ENCODE results near the gene CCDC106.
A peak's percentile ranks its signal among the peaks of the same experiment; 100 is the strongest.

CCDC106 gene

DNA sequence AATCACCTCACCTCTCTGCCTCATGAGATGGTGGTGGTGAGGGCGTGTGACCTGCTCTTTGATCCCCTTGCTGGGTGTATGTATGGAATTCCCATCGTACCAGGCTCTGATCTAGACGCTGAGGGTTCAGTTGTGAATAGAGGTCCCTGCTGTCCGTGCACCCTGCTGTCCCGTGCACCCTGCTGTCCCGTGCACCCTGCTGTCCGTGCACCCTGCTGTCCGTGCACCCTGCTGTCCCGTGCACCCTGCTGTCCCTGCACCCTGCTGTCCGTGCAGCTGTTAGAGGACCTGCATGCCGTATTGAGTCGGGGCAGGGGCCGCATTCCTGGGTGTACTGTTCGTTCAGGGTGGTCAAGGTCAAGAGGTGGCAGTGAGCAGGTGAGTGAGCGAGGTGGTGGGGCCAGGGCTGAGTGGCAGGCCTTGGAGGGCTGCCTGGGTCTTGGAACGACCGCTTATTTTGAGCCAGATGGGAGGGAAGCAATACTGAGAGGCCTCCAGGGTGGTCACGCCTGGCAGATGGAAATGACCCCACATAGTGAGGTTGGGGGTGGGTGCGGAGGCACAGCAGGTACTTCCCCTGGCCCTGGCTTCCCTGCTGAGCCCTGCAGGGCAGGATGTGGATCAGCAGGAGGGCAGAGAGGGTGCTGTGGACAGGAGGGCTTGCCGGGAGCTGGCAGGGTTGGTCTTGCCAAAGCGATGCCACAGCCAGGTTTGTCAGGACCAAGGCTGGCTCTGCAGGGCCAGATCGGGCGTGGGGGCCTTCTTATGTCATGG, 22.5 kb downstream of the CCDC106 start:
- DNase-seq, result no peak

DNA sequence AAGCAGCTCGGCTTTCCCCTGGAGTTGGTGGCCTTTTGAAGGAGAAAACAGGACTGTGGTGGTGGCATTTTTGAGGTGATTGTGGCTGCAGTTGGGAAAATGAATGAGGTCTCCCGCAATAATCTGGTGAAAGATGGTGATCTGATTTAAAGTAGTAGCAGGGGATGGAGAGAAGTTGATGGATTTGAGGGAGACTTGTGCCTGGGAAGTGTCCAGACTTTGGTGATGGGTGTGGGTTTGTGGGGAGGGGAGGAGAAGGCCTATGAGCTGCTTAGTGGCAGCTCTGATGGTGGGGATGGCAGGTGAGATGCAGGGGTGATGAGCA, 23.0 kb downstream of the CCDC106 start:
- DNase-seq, result no peak

DNA sequence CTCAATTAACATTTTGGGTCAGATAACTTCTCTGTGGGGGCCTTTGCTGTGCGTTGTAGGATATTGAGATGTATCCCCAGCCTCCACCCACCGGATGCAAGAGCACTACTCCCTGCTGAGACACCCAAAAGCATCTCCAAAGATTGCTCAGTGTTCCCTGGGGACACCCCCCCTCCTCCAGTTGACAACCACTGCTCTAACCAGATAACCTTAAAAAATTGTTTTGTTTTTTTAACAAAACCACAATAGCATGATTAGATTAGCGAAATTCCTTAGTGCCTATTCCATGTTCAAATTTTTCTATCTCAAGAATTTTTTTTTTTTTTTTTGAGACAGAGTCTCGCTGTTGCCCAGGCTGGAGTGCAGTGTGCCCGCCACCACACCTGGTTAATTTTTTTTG, 24.4 kb downstream of the CCDC106 start:
- no peak for DNase-seq

DNA sequence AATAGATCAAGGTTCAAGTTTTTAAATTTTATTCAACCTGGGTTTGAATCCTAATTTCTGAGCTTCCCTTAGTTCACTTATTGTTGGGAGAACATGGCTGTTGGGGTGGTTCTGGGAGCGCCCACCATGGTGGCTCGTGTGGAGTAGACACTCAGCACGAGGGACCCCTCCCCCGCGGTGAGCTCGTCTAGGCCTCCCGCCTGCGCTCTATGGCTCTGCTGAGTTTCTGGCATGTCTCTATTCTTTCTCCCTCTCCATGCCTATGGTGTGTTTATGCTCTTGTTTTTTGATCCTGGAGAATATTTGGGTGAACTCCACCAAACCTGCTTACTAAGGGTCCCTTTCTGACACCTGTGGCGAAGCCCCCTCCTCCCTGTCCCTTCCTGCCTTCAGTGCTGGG, 25.5 kb downstream of the CCDC106 start:
- no peak for DNase-seq

DNA sequence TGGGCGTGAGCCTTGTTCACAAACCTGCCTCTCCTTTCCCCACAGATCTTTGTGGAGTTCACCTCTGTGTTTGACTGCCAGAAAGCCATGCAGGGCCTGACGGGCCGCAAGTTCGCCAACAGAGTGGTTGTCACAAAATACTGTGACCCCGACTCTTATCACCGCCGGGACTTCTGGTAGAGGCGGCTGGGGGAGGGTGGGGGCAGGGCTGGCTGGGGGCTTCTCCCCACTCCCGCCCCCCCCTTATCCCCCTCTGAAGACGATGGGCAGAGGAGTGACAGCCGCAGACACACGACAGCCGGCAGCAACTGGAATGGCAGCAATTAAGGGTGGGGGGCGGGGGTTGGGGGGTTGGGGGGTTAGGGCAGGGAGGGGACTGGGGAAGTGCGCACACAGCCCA, 25.9 kb downstream of the CCDC106 start:
- no peak for DNase-seq

DNA sequence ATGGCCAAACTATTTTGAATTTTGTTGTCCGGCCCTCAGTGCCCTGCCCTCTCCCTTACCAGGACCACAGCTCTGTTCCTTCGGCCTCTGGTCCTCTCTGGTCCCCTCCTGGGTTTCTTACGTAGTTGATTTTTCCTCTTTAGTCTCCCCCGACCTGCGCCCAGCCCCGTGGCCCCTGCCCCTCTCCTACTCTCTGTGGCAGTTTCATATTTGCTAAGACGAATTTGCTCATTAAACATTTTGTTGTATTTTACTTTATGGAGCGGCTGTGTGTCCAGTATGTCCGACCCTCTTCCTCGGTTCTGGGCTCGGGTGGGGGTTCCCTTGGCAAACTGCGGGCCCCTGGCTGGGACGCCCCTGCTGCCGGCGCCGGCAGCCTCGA, 26.4 kb downstream of the CCDC106 start:
- DNase-seq, result no peak

DNA sequence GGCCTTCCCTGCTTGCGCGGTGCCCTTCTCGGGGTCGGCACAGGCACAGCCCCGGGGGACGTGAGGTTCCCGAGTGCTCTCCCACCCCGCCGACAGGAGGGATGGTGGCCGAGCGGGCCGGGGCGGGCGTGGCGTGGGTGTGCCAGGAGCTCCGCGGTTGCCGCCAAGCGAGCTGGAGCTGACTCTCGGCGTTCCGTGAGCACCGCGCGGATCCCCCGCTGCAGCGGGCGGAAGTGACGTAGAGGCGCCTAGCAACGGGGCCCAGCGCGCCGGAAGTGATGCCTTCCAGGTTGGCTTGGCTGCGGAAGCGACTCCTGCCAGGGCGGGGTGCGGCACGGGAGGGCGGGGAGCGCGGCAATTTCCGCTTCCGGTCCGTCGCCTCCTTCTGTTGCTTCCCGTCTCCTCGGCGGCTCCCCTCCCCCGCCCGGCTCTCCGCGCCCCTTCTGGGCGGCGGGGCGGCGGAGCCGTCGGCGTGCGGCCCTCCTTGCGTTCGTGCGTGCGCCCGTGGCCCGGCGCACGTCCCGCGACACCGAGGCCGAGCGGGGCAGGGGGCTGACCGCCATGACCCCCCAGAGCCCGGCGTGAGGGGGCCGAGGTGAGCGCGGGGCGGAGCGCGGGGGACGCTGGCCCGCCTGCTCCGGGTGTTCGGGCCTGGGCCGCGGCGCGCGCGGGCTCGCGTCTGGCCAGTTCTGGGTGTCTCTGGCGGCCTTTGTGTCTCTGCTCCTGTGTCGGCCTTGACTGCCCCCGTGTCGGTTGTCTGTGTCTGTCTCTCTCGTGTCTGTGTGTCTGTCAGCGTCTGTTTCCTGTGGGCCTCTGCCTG, 27.0 kb downstream of the CCDC106 start, which contains the start of gene EPN1:
Gene EPN1 (plus strand): TSS at position 386 of the 820 bp plus-strand sequence. CDS start 3,402 bp downstream, outside the sequence.
- peak; percentile 96 for DNase-seq

DNA sequence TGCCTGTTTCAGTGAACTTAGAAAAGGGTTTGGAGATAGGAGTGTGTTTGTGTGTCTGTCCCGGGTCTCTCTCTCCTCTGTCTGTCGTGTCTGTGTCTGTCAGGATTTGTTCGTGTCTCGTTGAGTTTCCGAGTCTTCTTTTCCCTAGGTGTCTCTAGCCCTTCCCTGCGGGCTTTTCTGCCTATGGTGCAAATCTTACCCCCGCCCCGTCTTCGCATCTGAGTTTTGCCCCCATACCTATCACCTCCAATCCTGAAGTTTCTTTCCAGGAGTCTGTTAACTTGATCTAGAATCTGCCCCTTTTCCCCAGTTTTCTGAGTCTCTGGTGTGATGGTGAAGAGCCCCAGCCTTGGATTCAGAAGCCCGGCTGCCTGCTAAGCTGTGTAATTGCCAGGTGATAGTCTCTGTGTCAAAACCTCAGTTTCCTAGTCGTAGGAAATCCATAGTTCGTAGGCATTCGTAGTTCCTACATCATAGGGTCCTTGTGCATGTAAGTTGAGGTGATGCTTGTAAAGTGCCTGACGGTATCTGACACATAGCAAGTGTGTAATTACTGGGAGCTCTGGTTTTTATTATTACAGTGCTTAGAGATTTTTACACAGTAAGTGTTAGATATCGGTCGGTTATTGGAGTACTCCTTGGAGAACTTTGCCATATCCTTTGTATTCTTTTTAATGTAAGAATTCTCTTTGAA, 27.8 kb downstream of the CCDC106 start:
- DNase-seq, result no peak

DNA sequence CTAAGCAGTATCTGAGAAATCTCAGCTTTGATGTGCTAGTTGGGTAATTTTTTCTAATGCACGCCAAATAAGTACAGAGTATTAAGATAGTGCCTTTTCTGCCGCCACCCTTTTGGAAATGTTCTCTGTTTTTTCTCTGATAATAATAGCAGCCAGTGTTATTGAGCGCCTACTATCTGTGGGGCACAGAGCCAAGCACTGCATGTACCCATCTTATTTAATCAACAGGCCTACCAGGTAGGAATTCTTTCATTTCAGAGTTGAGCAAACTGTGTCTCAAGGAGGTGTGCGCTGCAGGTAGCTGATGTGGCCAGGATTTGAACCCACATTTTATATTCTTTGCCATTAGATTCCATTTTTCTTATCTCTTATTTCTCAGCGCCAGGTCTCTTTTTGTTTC, 28.4 kb downstream of the CCDC106 start:
- no peak for DNase-seq

DNA sequence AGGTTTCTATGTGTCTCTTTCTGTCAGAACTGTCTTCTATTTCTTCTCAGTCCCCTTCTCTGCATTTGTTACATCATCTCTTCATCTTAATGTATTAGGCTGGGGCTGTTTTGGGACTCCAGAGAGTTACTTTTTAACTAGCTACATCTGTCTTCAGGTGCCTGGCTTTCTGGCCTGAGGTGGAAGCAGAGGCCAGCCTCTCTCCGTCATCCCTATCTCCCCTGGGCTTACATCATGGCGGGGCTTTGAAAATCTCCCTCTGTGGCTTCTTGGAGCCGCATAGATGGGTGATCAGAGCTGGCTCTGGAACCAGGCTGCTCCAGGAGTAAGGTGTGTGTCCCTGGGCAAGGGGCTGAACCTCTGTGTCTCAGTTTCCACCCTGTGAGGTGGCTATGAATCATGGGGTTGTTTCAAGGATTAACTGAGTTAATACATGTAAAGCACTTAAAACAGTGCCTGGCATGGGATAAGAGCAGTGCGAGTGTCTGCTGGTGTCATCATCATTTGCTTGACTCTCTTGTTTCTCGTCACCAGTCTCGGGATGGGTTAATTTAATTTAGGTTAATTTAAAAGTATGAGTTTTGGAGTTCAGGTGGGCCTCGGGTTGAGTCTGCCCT, 29.0 kb downstream of the CCDC106 start:
- DNase-seq, result no peak

DNA sequence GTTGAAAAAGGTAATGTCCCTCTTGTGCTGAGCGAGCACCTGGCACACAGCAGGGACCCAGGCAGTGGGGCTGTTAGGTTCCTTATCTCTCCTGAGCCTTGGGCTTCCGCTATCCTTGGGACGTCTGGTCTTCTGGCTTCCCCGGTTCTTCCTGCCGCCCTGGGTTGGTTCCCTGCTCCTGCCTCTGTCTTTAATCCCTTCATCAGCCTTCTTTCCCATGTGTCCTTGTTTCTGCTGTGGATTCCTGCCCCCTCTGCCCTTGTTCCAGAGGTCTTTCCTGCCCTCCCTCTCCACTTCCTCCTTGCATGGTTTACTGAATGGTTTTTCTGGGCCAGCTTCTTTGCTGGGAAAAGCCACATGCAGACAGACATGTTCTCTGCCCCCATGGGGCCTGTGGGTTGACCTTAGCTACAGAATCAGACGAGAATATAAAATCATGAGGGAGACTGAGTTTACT, 29.6 kb downstream of the CCDC106 start:
- DNase-seq, result no peak

DNA sequence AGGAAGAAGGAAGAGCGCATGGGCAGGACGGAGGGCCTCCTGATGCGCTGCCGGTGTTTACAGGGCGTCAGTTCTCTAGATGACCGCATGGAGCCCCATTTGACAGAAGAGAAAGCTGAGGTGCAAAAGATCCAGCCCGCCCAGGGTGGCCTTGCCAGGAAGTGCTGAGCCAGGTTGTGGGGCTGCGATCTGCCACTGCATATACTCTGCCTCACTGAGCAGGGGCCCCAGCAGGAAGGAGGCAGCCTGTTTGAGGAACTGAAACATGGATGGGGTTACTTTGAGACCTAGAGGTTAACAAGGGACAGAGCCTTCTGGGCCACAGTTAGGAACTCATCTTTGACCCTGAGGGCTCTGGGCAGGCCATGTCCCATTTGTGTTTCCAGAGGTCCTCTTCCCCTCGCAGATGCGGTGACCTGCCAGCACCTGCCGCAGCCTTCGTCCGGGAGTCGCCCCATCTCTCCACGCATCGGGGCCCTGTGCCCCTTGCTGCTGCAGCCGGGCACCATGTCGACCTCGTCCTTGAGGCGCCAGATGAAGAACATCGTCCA, 30.2 kb downstream of the CCDC106 start:
- no peak for DNase-seq

DNA sequence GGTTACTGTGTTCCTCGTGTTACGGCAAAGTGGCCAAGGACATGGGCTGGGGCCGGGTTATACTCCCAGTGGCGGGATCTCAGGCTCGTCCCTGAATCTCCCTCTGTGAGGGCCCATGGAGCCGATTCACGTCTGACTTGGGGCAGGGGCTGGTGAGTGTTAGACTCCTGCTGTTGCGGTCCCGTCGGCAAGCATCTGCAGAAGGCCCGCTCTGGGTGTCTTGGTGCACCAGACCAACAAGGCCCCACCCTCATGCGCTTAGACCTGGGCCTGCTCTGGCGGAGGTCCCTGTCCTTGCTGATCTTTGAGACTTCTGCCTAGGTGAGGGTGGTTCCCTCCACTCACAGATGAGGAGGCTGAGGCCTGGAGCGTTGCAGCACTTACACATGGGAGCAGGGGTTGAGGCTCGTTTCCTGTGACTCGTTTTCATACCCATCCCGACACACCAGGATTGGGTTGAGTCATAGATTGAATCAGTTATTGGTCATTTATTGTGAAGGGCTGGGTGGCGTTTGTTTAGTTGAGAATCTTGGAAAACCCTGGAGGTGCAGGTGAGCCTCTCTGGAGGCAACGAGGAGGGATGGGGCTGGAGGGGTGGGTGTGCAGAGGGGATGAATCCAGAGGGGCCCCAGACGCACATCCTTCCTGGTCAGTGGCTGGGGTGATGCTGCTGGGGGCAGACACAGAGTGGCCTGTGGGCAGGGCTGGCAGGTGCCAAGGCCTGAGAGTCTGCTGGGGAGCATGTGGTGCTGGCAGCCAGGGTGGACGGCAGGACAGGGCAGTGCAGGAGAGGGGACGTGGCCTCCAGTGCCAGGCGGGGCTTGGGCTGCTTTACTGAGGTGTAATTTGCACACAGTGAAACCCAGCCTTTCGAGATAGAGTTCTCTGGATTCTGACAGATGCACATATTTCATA, 31.6 kb downstream of the CCDC106 start:
- no peak for DNase-seq

DNA sequence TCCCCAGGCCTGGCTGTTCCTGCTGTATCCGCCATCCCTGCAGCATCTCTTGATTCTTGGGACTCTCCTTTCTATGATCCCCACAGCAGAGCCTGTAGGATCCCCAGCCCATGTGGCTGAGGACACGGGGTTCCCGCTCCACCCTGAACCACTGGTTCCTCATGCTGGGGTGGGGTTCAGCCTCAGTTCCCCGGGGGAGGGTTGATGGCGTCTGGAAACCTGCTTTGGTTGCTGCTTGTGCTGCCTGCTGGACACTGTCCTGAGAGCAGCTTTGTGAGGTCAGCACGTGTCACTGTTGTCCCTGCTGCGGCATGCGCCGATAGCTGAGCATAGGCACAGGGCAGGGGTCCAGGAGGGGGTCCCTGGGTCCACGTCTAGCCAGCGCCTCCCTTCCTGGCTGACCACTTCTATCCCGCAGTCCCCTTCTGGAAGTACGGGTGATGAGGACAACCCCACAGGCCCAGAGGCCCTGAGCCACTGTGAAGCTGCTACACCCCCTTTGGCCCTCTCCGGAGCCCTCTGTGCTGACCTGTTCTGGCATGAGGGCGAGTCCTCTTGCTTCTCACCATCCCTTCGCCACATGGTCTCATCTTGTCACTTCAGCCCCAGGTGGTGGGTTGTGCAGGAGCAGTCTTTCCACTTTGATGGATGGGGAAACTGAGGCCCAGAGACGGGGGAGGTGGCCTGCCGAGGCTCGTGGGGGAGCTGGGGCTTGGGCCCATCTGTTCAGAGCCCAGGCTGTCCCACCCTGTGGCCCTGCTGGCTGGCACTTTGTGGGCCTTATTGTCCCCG, 32.5 kb downstream of the CCDC106 start:
- DNase-seq, result no peak

DNA sequence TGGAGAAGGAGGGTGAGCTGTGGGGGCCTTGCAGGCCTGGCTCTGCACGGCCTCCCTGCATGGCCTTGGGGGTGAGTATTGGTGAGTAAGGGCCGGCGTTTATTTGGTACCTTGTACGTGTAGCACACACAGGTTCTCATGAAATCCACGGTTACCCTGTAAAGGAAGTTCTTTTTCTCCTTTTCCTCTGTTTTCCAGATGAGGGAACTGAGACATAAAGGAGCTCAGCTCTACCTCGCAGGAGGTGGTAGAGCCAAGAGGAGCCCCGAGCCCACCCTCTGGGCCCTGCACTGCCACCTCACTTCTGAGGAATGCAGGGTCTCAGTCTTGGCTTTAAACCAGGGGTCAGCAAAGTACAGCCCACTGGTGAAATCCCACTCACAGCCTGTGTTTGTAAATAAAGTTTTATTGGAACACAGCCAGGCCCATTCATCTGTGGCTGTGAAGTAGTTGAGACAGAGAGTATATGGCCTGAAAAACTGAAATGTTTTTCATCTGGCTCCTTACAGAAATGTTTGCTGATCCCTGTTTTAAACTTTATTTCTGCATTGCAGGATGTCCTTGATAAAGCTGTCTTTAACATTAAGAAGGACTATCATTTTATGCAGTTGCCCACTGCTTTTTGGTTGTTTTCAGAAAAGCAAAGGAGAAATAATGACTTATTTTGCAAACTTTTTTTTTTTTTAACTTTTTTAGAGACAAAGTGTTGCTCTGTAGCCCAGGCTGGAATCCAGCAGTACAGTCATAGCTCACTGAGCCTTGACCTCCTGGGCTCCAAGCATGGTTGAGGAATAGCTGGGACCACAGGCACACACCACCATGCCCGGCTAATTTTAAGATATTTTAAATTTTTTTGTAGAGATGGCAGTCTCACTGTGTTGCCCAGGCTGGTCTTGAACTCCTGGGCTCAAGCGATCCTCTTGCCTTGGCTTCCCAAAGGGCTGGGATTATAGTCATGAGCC, 33.4 kb downstream of the CCDC106 start:
- no peak for DNase-seq

DNA sequence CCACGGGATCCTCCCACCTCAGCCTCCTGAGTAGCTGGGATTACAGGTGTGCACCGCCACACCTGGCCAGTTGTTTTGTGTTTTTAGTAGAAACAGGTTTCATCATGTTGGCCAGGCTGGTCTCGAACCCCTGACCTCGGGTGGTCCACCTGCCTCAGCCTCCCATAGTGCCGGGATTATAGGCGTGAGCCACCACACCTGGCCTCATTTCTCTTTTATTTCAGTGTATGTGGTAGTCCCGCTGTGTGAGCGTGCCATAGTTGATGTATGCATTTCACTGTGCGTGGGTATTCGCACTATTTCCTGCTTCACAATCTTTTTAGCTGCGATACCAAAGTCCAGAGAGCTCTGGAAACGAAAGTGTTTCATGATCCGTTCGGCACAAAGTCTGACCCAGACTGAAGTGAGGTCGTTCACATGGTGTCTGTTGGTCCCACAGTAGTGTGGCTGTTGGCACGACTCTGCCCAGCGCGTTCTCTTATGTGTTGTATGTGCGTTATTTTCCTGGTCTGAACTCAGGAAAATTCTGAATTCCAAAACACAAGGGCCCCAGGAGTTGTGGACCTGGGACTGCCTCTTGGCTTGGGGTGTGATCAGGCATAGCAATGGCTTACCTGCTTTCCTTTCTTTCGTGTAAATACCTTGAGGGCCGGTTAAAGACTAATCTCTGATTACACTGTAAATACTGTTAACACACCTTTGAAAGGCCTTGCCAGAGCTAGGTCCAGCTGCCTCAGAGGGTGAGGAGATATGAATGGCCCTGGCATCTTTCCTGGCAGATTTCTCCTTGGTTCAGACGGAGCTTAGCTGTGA, 35.6 kb downstream of the CCDC106 start:
- no peak for DNase-seq

DNA sequence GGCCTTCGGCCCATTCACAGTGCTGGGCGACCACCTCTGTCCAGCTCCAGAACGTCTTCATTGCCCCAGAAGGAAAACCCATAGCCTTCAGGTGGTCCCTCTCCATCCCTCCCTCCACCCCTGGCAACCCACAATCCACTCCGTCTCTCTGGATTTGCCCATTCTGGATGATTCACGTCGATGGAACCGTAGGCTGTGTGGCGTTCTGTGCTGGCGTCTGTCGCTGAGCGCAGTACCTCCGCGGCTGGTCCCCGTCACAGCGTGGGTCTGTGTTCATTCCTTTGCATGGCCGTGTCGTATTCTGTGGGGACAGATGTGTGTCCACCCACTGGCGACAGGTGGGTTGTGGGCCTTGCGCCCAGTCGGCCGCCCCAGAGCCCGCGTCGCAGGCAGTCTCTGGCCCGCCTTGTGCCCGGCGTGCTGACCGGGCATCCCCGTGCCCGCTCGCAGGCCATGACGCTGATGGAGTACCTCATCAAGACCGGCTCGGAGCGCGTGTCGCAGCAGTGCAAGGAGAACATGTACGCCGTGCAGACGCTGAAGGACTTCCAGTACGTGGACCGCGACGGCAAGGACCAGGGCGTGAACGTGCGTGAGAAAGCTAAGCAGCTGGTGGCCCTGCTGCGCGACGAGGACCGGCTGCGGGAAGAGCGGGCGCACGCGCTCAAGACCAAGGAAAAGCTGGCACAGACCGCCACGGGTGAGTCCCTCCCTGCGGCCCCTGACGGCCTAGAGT, 37.1 kb downstream of the CCDC106 start:
- DNase-seq, result no peak

DNA sequence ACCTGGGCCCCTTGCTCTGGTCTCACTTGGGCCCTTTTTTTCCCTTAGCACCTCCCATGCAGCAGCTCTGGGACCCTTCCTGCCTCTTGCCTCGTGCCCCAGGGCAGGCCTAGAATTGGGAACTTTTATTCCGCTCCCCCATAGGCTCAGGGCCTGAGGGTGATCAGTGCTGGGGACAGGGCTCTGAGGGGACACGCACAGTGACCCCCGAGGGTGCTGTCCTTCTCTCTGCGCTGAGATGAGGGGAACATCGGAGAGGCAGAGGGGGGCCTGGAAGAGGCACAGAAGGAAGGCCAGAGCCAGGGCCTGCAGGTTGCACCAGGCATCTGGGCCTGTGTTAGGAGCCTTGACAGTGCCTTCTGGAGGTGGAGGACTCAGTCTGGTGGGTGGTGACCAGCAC, 37.8 kb downstream of the CCDC106 start:
- DNase-seq, result no peak

All from effector CD8-positive, alpha-beta T cell (primary cell).